ENCODE results near the gene DRG1. TPM values are rescaled to one million over a fixed set of nuclear protein-coding genes. Genes with fewer than 3 reads are reported as not detected.

The DRG1 gene
- total and polyA plus RNA-seq, 10 of the 15 experiments (the other 5 are each of a cell fraction or from before 2014, with no cell fraction given): 59.7 to 147 (median 85.8) TPM

DNA sequence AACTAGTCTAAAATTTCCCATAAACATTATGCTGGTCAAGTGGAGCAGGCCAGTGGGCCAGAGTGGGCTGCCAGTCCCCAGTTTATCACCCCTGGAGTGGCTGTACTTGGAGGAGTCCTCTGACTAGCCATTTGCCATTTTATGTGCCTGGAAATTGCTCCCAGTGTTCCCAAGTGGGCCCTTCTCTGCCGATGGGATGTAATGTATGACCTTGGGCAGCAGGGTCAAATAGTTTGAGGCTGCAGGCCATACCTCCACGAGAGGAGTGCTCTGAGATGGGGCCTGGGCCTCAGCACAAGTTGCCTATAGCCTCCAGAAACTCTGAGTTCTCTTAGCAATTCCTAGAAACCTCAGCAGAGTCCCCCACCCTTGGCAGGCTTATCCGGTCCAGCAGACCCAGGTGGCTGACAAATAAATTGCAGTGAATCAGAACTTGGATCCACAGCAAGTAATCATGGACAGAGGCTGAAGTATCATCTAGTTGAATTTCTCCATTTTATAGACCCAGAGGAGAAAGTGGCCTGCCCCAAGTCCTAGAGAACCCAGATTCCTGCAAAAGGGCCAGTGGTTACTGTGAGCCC is 35.4 kb upstream of the DRG1 start:
- Histone ChIP-seq H3K27ac (ENCODE audit: control insufficient read depth, insufficient read depth) (no peak overlapping the region), H3K36me3 (ENCODE audit: control insufficient read depth in 2 of 2, insufficient read depth in 2 of 2, low read length in 1 of 2) (no peaks in the 10 kb centered on the region), H3K4me3 (no peak overlapping the region), H2AFZ (ENCODE audit: control insufficient read depth, low read depth, low read length) (no peak overlapping the region), H3K4me1 (ENCODE audit: control insufficient read depth, insufficient read depth, low read length) (no peaks in the 10 kb centered on the region), H3K9ac (ENCODE audit: control insufficient read depth, insufficient read depth, low read length) (no peak overlapping the region), H3K79me2 (ENCODE audit: control insufficient read depth, insufficient read depth, low read length) (no peaks in the 10 kb centered on the region), H3K27me3 (replicated peaks in 1 of 2; ENCODE audit: control insufficient read depth in 2 of 2, insufficient read depth in 2 of 2, low read length in 1 of 2) (no peaks in the 10 kb centered on the region), H3K9me3 (replicated peaks; ENCODE audit: control insufficient read depth, insufficient read depth, low read length) (no peaks in the 10 kb centered on the region), H4K20me1 (ENCODE audit: control insufficient read depth, insufficient read depth) (no peaks in the 10 kb centered on the region), H3K4me2 (ENCODE audit: control insufficient read depth, insufficient read depth) (no peak overlapping the region)
- POLR2A ChIA-PET: no interaction called here
- FAIRE-seq: no peak
- DNase-seq (ENCODE audit: low read depth, low spot score): no peak
- RAD21 ChIA-PET (ENCODE audit: unreplicated experiment): no interaction called here
- CTCF ChIA-PET: no interaction called here
- WGBS (ENCODE audit: insufficient coverage, insufficient replicate concordance, low lambda C conversion rate, missing lambda C conversion rate): 38% methylated on average over 3 of the region's 3 CpGs
- intact Hi-C loops (cut with micrococcal nuclease; ENCODE audit: unreplicated experiment) (no loop called here), in situ Hi-C loops (cut with MboI) (no loop called here)
- no peak for ATAC-seq
- TF ChIP-seq CBX3 (IDR thresholded peaks at IDR 0.05; ENCODE audit: borderline replicate concordance, low read depth): no peak
- TF ChIP-seq SMARCA5 (IDR thresholded peaks at IDR 0.05): no peak
- TF ChIP-seq YBX1 (IDR thresholded peaks at IDR 0.05): no peak
- TF ChIP-seq MYC (IDR thresholded peaks at IDR 0.05; ENCODE audit: insufficient read depth, insufficient read length, insufficient replicate concordance, low read length, severe bottlenecking): no peak
- TF ChIP-seq SUPT20H (IDR thresholded peaks at IDR 0.05; ENCODE audit: borderline replicate concordance, control insufficient read depth, low read depth, low read length): no peak
- TF ChIP-seq KAT2A (conservative IDR thresholded peaks at IDR 0.05; ENCODE audit: control insufficient read depth, low read depth, low read length): no peak
- TF ChIP-seq GATAD2B (conservative IDR thresholded peaks at IDR 0.05; ENCODE audit: low read depth): no peak
- TF ChIP-seq EP300 (IDR thresholded peaks at IDR 0.05; ENCODE audit: borderline replicate concordance in 1 of 2, control insufficient read depth in 1 of 2, low read depth in 2 of 2, low read length in 2 of 2): no peak
- TF ChIP-seq, protein P1, sequence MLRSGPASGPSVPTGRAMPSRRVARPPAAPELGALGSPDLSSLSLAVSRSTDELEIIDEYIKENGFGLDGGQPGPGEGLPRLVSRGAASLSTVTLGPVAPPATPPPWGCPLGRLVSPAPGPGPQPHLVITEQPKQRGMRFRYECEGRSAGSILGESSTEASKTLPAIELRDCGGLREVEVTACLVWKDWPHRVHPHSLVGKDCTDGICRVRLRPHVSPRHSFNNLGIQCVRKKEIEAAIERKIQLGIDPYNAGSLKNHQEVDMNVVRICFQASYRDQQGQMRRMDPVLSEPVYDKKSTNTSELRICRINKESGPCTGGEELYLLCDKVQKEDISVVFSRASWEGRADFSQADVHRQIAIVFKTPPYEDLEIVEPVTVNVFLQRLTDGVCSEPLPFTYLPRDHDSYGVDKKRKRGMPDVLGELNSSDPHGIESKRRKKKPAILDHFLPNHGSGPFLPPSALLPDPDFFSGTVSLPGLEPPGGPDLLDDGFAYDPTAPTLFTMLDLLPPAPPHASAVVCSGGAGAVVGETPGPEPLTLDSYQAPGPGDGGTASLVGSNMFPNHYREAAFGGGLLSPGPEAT (IDR thresholded peaks at IDR 0.05; ENCODE audit: low read depth): no peak
- TF ChIP-seq, protein P2, sequence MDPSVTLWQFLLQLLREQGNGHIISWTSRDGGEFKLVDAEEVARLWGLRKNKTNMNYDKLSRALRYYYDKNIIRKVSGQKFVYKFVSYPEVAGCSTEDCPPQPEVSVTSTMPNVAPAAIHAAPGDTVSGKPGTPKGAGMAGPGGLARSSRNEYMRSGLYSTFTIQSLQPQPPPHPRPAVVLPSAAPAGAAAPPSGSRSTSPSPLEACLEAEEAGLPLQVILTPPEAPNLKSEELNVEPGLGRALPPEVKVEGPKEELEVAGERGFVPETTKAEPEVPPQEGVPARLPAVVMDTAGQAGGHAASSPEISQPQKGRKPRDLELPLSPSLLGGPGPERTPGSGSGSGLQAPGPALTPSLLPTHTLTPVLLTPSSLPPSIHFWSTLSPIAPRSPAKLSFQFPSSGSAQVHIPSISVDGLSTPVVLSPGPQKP (IDR thresholded peaks at IDR 0.05; ENCODE audit: low read depth, low read length): no peak
- TF ChIP-seq WRNIP1 (IDR thresholded peaks at IDR 0.05; ENCODE audit: borderline replicate concordance, low read depth, low read length): no peak
- no peak for TF ChIP-seq SREBF2 (IDR thresholded peaks at IDR 0.05; ENCODE audit: low read length)
- SMC1A ChIA-PET (ENCODE audit: uncharacterized antibody, unreplicated experiment): no interaction called here
- BruUV-seq (replicated peaks): no TSS peak
